HepG2 (cell line): ENCODE data around the gene ENSA. TPM values are rescaled to one million over a fixed set of nuclear protein-coding genes. Genes with fewer than 3 reads are reported as not detected.

Source experiments
- BCLAF1 ChIP-seq: fragments of 450-650 bp; IDR thresholded peaks from 2 replicates; pipeline ENCODE4 v1.6.1; 2017; ENCODE audit warnings: mild to moderate bottlenecking
- DMAP1 ChIP-seq: IDR thresholded peaks from 2 replicates; pipeline ENCODE4 v1.6.1; 2016
- HDAC1 ChIP-seq: sonication (generic); formaldehyde crosslinking; IDR thresholded peaks from 2 replicates; pipeline ENCODE4 v1.5.1; 2020; ENCODE audit warnings: mild to moderate bottlenecking, missing genetic modification reagents
- HNF1A ChIP-seq, 2 experiments: sonication (generic) in 1 of 2; formaldehyde crosslinking in 1 of 2; IDR thresholded peaks; 2 replicates each; pipeline versions ENCODE4 v1.4.0 to v1.6.1; 2016 to 2020; ENCODE audit warnings: borderline replicate concordance in 1 of 2, low read depth in 1 of 2, mild to moderate bottlenecking in 1 of 2, missing genetic modification reagents in 1 of 2
- HOXA9 ChIP-seq: sonication (generic); formaldehyde crosslinking; IDR thresholded peaks from 2 replicates; pipeline ENCODE4 v1.8.1; 2022; ENCODE audit warnings: missing genetic modification reagents, mild to moderate bottlenecking, moderate library complexity, borderline replicate concordance
- NFE2 ChIP-seq: sonication (generic); formaldehyde crosslinking; IDR thresholded peaks from 2 replicates; pipeline ENCODE4 v1.4.0; 2020; ENCODE audit warnings: missing genetic modification reagents
- NFKBIZ ChIP-seq: IDR thresholded peaks from 2 replicates; pipeline ENCODE4 v1.6.1; 2018; ENCODE audit warnings: missing genetic modification reagents, missing compliant biosample characterization
- PAF1 ChIP-seq: IDR thresholded peaks from 2 replicates; pipeline ENCODE4 v1.6.1; 2016; ENCODE audit warnings: missing genetic modification reagents, missing compliant biosample characterization
- RBFOX2 ChIP-seq: fragments of 200-400 bp; formaldehyde crosslinking; IDR thresholded peaks from 2 replicates; pipeline ENCODE4 v1.6.1; 2017; ENCODE audit warnings: low read depth, mild to moderate bottlenecking, low read length
- SATB2 ChIP-seq: sonication (generic); formaldehyde crosslinking; IDR thresholded peaks from 2 replicates; pipeline ENCODE4 v1.5.0; 2020; ENCODE audit warnings: missing genetic modification reagents
- TMF1 ChIP-seq: sonication (generic); formaldehyde crosslinking; IDR thresholded peaks from 2 replicates; pipeline ENCODE4 v1.8.1; 2022; ENCODE audit warnings: low read depth, missing genetic modification reagents
- ZBTB3 ChIP-seq: sonication (generic); formaldehyde crosslinking; IDR thresholded peaks from 2 replicates; pipeline ENCODE4 v1.4.0; 2020; ENCODE audit warnings: low read depth, mild to moderate bottlenecking, moderate library complexity, missing genetic modification reagents, borderline replicate concordance
- ZBTB39 ChIP-seq: sonication (generic); formaldehyde crosslinking; IDR thresholded peaks from 2 replicates; pipeline ENCODE4 v1.5.0; 2020; ENCODE audit warnings: missing genetic modification reagents
- ZNF136 ChIP-seq: sonication (generic); formaldehyde crosslinking; IDR thresholded peaks from 2 replicates; pipeline ENCODE4 v1.8.1; 2022; ENCODE audit warnings: low read depth, mild to moderate bottlenecking, moderate library complexity, missing genetic modification reagents
- ZNF205 ChIP-seq: IDR thresholded peaks from 2 replicates; pipeline ENCODE4 v1.6.1; 2018; ENCODE audit warnings: missing biosample characterization, missing genetic modification reagents
- ZNF24 ChIP-seq: fragments of 450-650 bp; IDR thresholded peaks from 2 replicates; pipeline ENCODE4 v1.6.1; 2017; ENCODE audit warnings: antibody characterized with exemption, mild to moderate bottlenecking
- ZNF816 ChIP-seq: sonication (generic); formaldehyde crosslinking; IDR thresholded peaks from 2 replicates; pipeline ENCODE4 v1.8.0; 2022; ENCODE audit warnings: missing genetic modification reagents, mild to moderate bottlenecking, borderline replicate concordance
- ZSCAN5A ChIP-seq: sonication (generic); formaldehyde crosslinking; IDR thresholded peaks from 2 replicates; pipeline ENCODE4 v1.8.0; 2022; ENCODE audit warnings: mild to moderate bottlenecking, missing genetic modification reagents, borderline replicate concordance
- polyA plus RNA-seq, 8 experiments: library from polyadenylated mRNA; depleted of rRNA in 3 of 8; stranded (reverse) in 7 of 8; unstranded in 1 of 8; fragments of >200 nt; fragmentation: Illumina TruSeq in 4 of 8; extraction: Trizol in 4 of 8; gene quantifications; 2 replicates each; pipeline versions ENCODE4 v1.2.1 to v1.2.3, GENCODE V29; 2011 to 2016; ENCODE audit warnings: low read depth in 4 of 8, missing spikeins in 1 of 8, mixed read lengths in 1 of 8; ENCODE audit not compliant: insufficient read depth in 1 of 8
- total RNA-seq, 5 experiments: library from RNA; depleted of rRNA; stranded (reverse); fragments of >200 nt; fragmentation: Illumina TruSeq; extraction: Trizol; gene quantifications; 2 replicates each; pipeline ENCODE4 v1.2.3, GENCODE V29; 2016; ENCODE audit warnings: low read depth in 1 of 5

The ENSA gene
- total and polyA plus RNA-seq, 2 of the 13 experiments (the other 11 are each of a cell fraction or from before 2014, with no cell fraction given) = 54.5 to 111 TPM

- no peak for TF ChIP-seq ZSCAN5A (CRISPR knock-in tag)
- 0 out of 2 replicates have a peak, but pooled peaks have one; percentile 49 for TF ChIP-seq HOXA9 (CRISPR knock-in tag)
- TF ChIP-seq PAF1 (CRISPR knock-in tag) = no peak
- peak; percentile 99 for TF ChIP-seq RBFOX2
- TF ChIP-seq NFKBIZ (CRISPR knock-in tag) = peak; percentile 78; the same call in 1 of the 2 replicates
- TF ChIP-seq ZNF136 (CRISPR knock-in tag) = no peak
- no peak for TF ChIP-seq TMF1
- TF ChIP-seq ZBTB39 (CRISPR knock-in tag) = no peak
- TF ChIP-seq BCLAF1 = no peak
- peak; percentile 70; the same call in 1 of the 2 replicates for TF ChIP-seq HDAC1
- TF ChIP-seq DMAP1 = no peak
- TF ChIP-seq HNF1A (IDR thresholded peaks at IDR 0.05; ENCODE audit: low read depth) = no peak
- TF ChIP-seq HNF1A (CRISPR knock-in tag; IDR thresholded peaks at IDR 0.05; ENCODE audit: borderline replicate concordance) = 0 out of 2 replicates have a peak, but pooled peaks have one; percentile 65
- no peak for TF ChIP-seq NFE2 (CRISPR knock-in tag)
- 0 out of 2 replicates have a peak, but pooled peaks have one; percentile 37 for TF ChIP-seq ZNF24
- TF ChIP-seq ZNF816 (CRISPR knock-in tag) = no peak
- TF ChIP-seq ZBTB3 (CRISPR knock-in tag) = no peak
- peak; percentile 85; the same call in 1 of the 2 replicates for TF ChIP-seq SATB2 (CRISPR knock-in tag)
- TF ChIP-seq ZNF205 (CRISPR knock-in tag) = 0 out of 2 replicates have a peak, but pooled peaks have one; percentile 45
Observed at GRCh38 chr1:150579110-150579944, 50.1 kb downstream of the ENSA start, which contains the start of gene MCL1 (continued).
